Lung (tissue), 12 donors: ENCODE data around the gene PUS3. TPM values are rescaled to one million over a fixed set of nuclear protein-coding genes. Genes with fewer than 3 reads are reported as not detected.

Source experiments
- ATAC-seq: fragments of 200-7000 bp; cut with Tn5 transposase; one replicate; pipeline ENCODE4 v1.9.1; 2020; ENCODE audit warnings: moderate number of reproducible peaks; ENCODE audit not compliant: insufficient read depth, low FRiP score
- DNase-seq, 3 donors: peaks; one replicate each; pipeline ENCODE4 v3.0.0-alpha.2; 2013 to 2017
- H3K27ac ChIP-seq, 2 donors: one replicate each; pipeline ENCODE4 v1.5.1; 2013; ENCODE audit warnings: mild to moderate bottlenecking in 2 of 2, moderate library complexity in 2 of 2, control low read depth in 1 of 2, inconsistent platforms in 1 of 2, low read depth in 1 of 2, low read length in 1 of 2
- H3K27me3 ChIP-seq, 3 donors: one replicate each; pipeline ENCODE4 v1.5.1; 2013; ENCODE audit warnings: low read length in 2 of 3; ENCODE audit not compliant: control insufficient read depth in 3 of 3, insufficient read depth in 3 of 3
- H3K36me3 ChIP-seq, 4 donors: one replicate each; pipeline ENCODE4 v1.5.1; 2013; ENCODE audit warnings: low read length in 4 of 4, mild to moderate bottlenecking in 1 of 4, moderate library complexity in 1 of 4; ENCODE audit not compliant: control insufficient read depth in 4 of 4, insufficient read depth in 4 of 4
- H3K4me1 ChIP-seq, 5 donors: one replicate each; pipeline ENCODE4 v1.5.1; 2013; ENCODE audit warnings: low read length in 5 of 5, mild to moderate bottlenecking in 2 of 5, moderate library complexity in 1 of 5; ENCODE audit not compliant: control insufficient read depth in 5 of 5, insufficient read depth in 5 of 5
- H3K4me3 ChIP-seq: one replicate; pipeline ENCODE4 v1.5.1; 2013; ENCODE audit warnings: mild to moderate bottlenecking, control low read depth, moderate library complexity
- H3K9ac ChIP-seq, 2 donors: one replicate each; pipeline ENCODE4 v1.5.1; 2013; ENCODE audit warnings: low read length in 2 of 2, control low read depth in 1 of 2; ENCODE audit not compliant: insufficient read depth in 1 of 2
- H3K9me3 ChIP-seq, 4 donors: one replicate each; pipeline ENCODE4 v1.5.1; 2013; ENCODE audit warnings: low read length in 3 of 4, mild to moderate bottlenecking in 1 of 4, moderate library complexity in 1 of 4; ENCODE audit not compliant: control insufficient read depth in 4 of 4, insufficient read depth in 3 of 4
- CTCF ChIP-seq: IDR thresholded peaks from 2 replicates; pipeline ENCODE4 v1.5.1; 2012; ENCODE audit warnings: mild to moderate bottlenecking; ENCODE audit errors: control extremely low read depth, extremely low read depth
- WGBS, 2 donors: extraction: QIAGEN DNeasy Blood & Tissue Kit; methylation state at CpG; one replicate each; pipeline ENCODE4 v1.1.7; 2013; 5-methylcytosine and 5-hydroxymethylcytosine counted together
- polyA plus RNA-seq, 2 donors: library from polyadenylated mRNA; stranded (reverse); fragments of 200-250 nt; gene quantifications; one replicate each; pipeline ENCODE4 v1.2.1, GENCODE V29; 2013
- total RNA-seq, 2 donors: library from RNA; depleted of rRNA in 1 of 2; stranded (reverse); fragments of >200 nt in 1 of 2; gene quantifications; one replicate each; pipeline ENCODE4 v1.2.1, GENCODE V29; 2014 to 2021
- donor health status: control.
- donor health status: control.
- donor health status: Bipolar disorder and iron deficiency.
- donor health status: healthy.
- donor health status: DM: yes; HTN: yes; CAD: no.

The PUS3 gene
- total and polyA plus RNA-seq, 4 donors: 6.9 to 15.7 (median 10.8) TPM

GRCh38 chr11:125945797-125946520, 43.0 kb upstream of the PUS3 start, which contains the start of gene VSIG10L2:
VSIG10L2 (plus strand) TSS chr11:125946044; CDS start chr11:125946056, 12 bp downstream.
- Histone ChIP-seq H3K36me3 (no peaks in the 10 kb centered on the region), H3K4me1 (peaks cover 0 to 6% (median 0%) of the 10 kb centered on the region in 5 donors), H3K9ac (no peak within 1 kb of the TSS), H3K27me3 (peaks cover 0 to 8% (median 0%) of the 10 kb centered on the region in 3 donors), H3K4me3 (no peak within 1 kb of the TSS), H3K27ac (no peak within 1 kb of the TSS), H3K9me3 (no peaks in the 10 kb centered on the region)
- ATAC-seq: no peak
- DNase-seq: no peak
- WGBS, 2 donors: 84 to 88% methylated on average over 8 of the region's 8 CpGs
- no peak for TF ChIP-seq CTCF

GRCh38 chr11:125945011-125945796, 42.2 kb upstream of the PUS3 start:
- Histone ChIP-seq H3K4me1 (no peaks in the 10 kb centered on the region), H3K27me3 (peaks cover 0 to 8% (median 0%) of the 10 kb centered on the region in 3 donors), H3K4me3 (no peak overlapping the region), H3K9me3 (no peaks in the 10 kb centered on the region), H3K36me3 (no peaks in the 10 kb centered on the region), H3K27ac (no peak overlapping the region), H3K9ac (no peak overlapping the region)
- WGBS, 2 donors: 71 to 72% methylated on average over 15 of the region's 15 CpGs
- TF ChIP-seq CTCF: no peak
- ATAC-seq (no peak), DNase-seq (no peak)

- Histone ChIP-seq H3K36me3 (no peaks in the 10 kb centered on the region), H3K27ac (no peak overlapping the region), H3K9me3 (no peaks in the 10 kb centered on the region), H3K4me3 (no peak overlapping the region), H3K4me1 (no peaks in the 10 kb centered on the region), H3K9ac (no peak overlapping the region), H3K27me3 (peaks cover 0 to 8% (median 0%) of the 10 kb centered on the region in 3 donors)
- DNase-seq (no peak), ATAC-seq (no peak)
- TF ChIP-seq CTCF: no peak
- WGBS, 2 donors: 77 to 85% methylated on average over 13 of the region's 13 CpGs
Observed at GRCh38 chr11:125944350-125945010, 41.5 kb upstream of the PUS3 start.
